Adrenal gland (tissue), 12 donors: ENCODE measurements around the gene NPAS3. TPM values are rescaled to one million over a fixed set of nuclear protein-coding genes. Genes with fewer than 3 reads are reported as not detected.

Experiments
- DNase-seq, 7 donors: peaks; one replicate each; pipeline ENCODE4 v3.0.0-alpha.2; 2019 to 2020
- H3K27ac ChIP-seq, 5 donors: fragments of 200-600 bp; sonication (generic) in 4 of 5; 1 replicate in 3 of 5; 2 replicates in 2 of 5; pipeline versions ENCODE4 v1.5.1 to v1.8.0; 2016 to 2020; ENCODE audit warnings: mild to moderate bottlenecking in 1 of 5
- H3K27me3 ChIP-seq: fragments of 200-600 bp; 2 replicates; pipeline ENCODE4 v1.8.0; 2021
- H3K36me3 ChIP-seq, 2 donors: fragments of 200-600 bp; replicated peaks in 1 of 2; 1 replicate in 1 of 2; 2 replicates in 1 of 2; pipeline versions ENCODE4 v1.5.1 to v1.8.0; 2018 to 2022
- H3K4me1 ChIP-seq, 2 donors: fragments of 200-600 bp; replicated peaks in 1 of 2; 1 replicate in 1 of 2; 2 replicates in 1 of 2; pipeline versions ENCODE4 v1.5.1 to v1.8.0; 2018 to 2021
- H3K4me3 ChIP-seq, 4 donors: fragments of 200-600 bp; sonication (generic) in 3 of 4; one replicate each; pipeline ENCODE4 v1.5.1; 2016 to 2018
- H3K9me3 ChIP-seq, 3 donors: fragments of 200-600 bp; sonication (generic) in 1 of 3; replicated peaks in 1 of 3; 1 replicate in 2 of 3; 2 replicates in 1 of 3; pipeline versions ENCODE4 v1.5.1 to v1.8.0; 2016 to 2021
- CTCF ChIP-seq, 6 experiments: fragments of 450-650 bp in 4 of 6; fragments of 200-600 bp in 2 of 6; sonication (generic) in 1 of 6; IDR thresholded peaks; 1 replicate in 5 of 6; 2 replicates in 1 of 6; pipeline versions ENCODE4 v1.5.1 to v1.8.0; 2016 to 2021; ENCODE audit warnings: antibody characterized with exemption in 6 of 6, mild to moderate bottlenecking in 2 of 6, moderate library complexity in 1 of 6
- POLR2A ChIP-seq, 2 donors: fragments of 450-650 bp; IDR thresholded peaks; one replicate each; pipeline ENCODE4 v1.6.1; 2017; ENCODE audit warnings: antibody characterized with exemption in 2 of 2, mild to moderate bottlenecking in 2 of 2, moderate library complexity in 1 of 2
- WGBS, 4 donors: extraction: QIAGEN DNeasy Blood & Tissue Kit in 2 of 4; methylation state at CpG; one replicate each; pipeline versions ENCODE4 v1.1.5 to v1.1.7; 2013 to 2017; 5-methylcytosine and 5-hydroxymethylcytosine counted together
- intact Hi-C, 2 donors: fragments of 100-400 bp; cut with DNase I; formaldehyde crosslinking; loops; one replicate each; pipeline versions ENCODE4 v1.14.1 to v1.15.0; 2022 to 2023
- polyA plus RNA-seq, 3 donors: library from polyadenylated mRNA; stranded (reverse); fragments of 200-250 nt in 2 of 3; fragments of 350-450 nt in 1 of 3; fragmentation: Illumina TruSeq in 1 of 3; extraction: RNeasy Lipid Tissue Mini Kit (QIAGEN cat#74804) in 1 of 3; gene quantifications; one replicate each; pipeline ENCODE4 v1.2.3, GENCODE V29; 2013 to 2014
- total RNA-seq, 9 donors: library from RNA; depleted of rRNA in 4 of 9; stranded (reverse); fragments of >200 nt in 4 of 9; fragments of 120-200 nt in 1 of 9; fragmentation: NEBNext Ultra II Directional in 1 of 9; extraction: Animal tissue kit (Norgen Biotek cat#: 25700) in 1 of 9; gene quantifications; one replicate each; pipeline versions ENCODE4 v1.1.0 to v1.2.4, GENCODE V29; 2013 to 2023
- donor health status: healthy with polysubstance abuse.
- donor health status: Bipolar disorder and iron deficiency.
- donor health status: DM: yes; HTN: yes; CAD: no.
- donor health status: DM: no; HTN: no; CAD: no.
- donor health status: DM: no; HTN: no; CAD: no.
- donor health status: DM: yes; HTN: yes; CAD: no.

Gene NPAS3
- total and polyA plus RNA-seq, 12 donors, result 0.36 to 7.5 (median 1.5) TPM

GRCh38 chr14:33705490-33705889 lies 766.8 kb downstream of the NPAS3 start:
- TF ChIP-seq POLR2A (IDR thresholded peaks at IDR 0.05) (no peak), CTCF (IDR thresholded peaks at IDR 0.05) (no peak)
- Histone ChIP-seq H3K9me3 (no peaks in the 10 kb centered on the region), H3K27me3 (peaks cover 2% of the 10 kb centered on the region), H3K4me1 (no peaks in the 10 kb centered on the region), H3K36me3 (no peaks in the 10 kb centered on the region), H3K4me3 (no peak overlapping the region), H3K27ac (no peak overlapping the region)
- no peak for DNase-seq
- 85 to 87% (median 87%) methylated on average over 7 of the region's 7 CpGs for WGBS, 4 donors
- intact Hi-C loops, result no loop called here

- Histone ChIP-seq H3K36me3 (no peaks in the 10 kb centered on the region), H3K27ac (no peak overlapping the region), H3K4me3 (no peak overlapping the region), H3K27me3 (no peaks in the 10 kb centered on the region), H3K4me1 (no peaks in the 10 kb centered on the region), H3K9me3 (no peaks in the 10 kb centered on the region)
- no peak for TF ChIP-seq POLR2A (IDR thresholded peaks at IDR 0.05)
- no peak for TF ChIP-seq CTCF (IDR thresholded peaks at IDR 0.05)
- no peak for DNase-seq
- WGBS, 4 donors, result 84 to 88% (median 86%) methylated on average over 6 of the region's 6 CpGs
- intact Hi-C loops, result no loop called here
These were observed 769.0 kb downstream of the NPAS3 start for GRCh38 chr14:33707716-33708115.

DNA sequence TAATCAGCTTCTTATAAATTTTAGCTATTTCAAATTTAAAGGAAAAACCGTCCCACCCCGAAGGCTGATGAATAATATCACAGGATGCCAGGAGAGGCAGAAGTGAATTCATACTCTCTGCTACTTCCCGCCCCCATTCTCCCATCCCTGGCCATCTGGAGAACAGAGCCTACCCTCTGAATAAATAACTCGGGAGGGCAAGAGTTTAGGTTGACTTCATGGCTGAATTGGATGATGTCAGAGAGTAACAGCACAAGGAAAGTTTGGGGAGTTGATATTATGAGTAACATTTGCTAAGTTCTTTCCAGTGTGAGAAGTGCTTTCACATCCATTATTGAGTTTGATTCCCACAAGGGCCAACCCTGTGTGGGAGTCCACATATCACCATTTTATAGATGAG lies 770.6 kb downstream of the NPAS3 start:
- 83 to 94% (median 86%) methylated on average over 4 of the region's 4 CpGs for WGBS, 4 donors
- H3K27ac ChIP-seq, result no peak overlapping the region

GRCh38 chr14:33709711-33710110 lies 771.0 kb downstream of the NPAS3 start:
- TF ChIP-seq POLR2A (IDR thresholded peaks at IDR 0.05), result no peak
- no peak for TF ChIP-seq CTCF (IDR thresholded peaks at IDR 0.05)
- intact Hi-C loops, result no loop called here
- H3K4me3 ChIP-seq, result no peak overlapping the region
- no peaks in the 10 kb centered on the region for H3K27me3 ChIP-seq
- DNase-seq, result no peak
- H3K9me3 ChIP-seq, result no peaks in the 10 kb centered on the region
- no peak overlapping the region for H3K27ac ChIP-seq
- H3K4me1 ChIP-seq, result peaks cover 2 to 3% of the 10 kb centered on the region in 2 donors
- no peaks in the 10 kb centered on the region for H3K36me3 ChIP-seq
- 90 to 96% (median 93%) methylated on average over 3 of the region's 3 CpGs for WGBS, 4 donors

More for the DNA sequence above, 770.6 kb downstream of the NPAS3 start:
- no peak for DNase-seq
- H3K4me1 ChIP-seq, result no peaks in the 10 kb centered on the region
- no peak overlapping the region for H3K4me3 ChIP-seq
- no peak for TF ChIP-seq CTCF (IDR thresholded peaks at IDR 0.05)
- no peak for TF ChIP-seq POLR2A (IDR thresholded peaks at IDR 0.05)
- H3K27me3 ChIP-seq, result no peaks in the 10 kb centered on the region
- H3K36me3 ChIP-seq, result no peaks in the 10 kb centered on the region
- no peaks in the 10 kb centered on the region for H3K9me3 ChIP-seq
- intact Hi-C loops, result no loop called here
